SU-DHL-6 (cell line): ENCODE data around the gene HJURP.

ENCODE experiments used
- H2AFZ ChIP-seq: fragments of 200-600 bp; sonication (generic); 2 replicates; pipeline ENCODE4 v1.6.1; 2014; ENCODE audit warnings: low read depth, mild to moderate bottlenecking, moderate library complexity, mixed read lengths, antibody characterized with exemption, low read length; ENCODE audit not compliant: severe bottlenecking
- H3F3A ChIP-seq: fragments of 200-600 bp; shearing (Covaris generic); 2 replicates; pipeline ENCODE4 v1.6.0; 2016; ENCODE audit warnings: antibody characterized with exemption, mild to moderate bottlenecking; ENCODE audit not compliant: insufficient read depth
- H3K27ac ChIP-seq: fragments of 200-600 bp; sonication (generic); 2 replicates; pipeline ENCODE4 v1.5.1; 2016; ENCODE audit warnings: low read depth, mild to moderate bottlenecking, low read length, moderate library complexity, mixed read lengths
- H3K27me3 ChIP-seq: fragments of 200-600 bp; sonication (generic), shearing (Covaris generic); 2 replicates; pipeline ENCODE4 v1.6.0; 2014; ENCODE audit warnings: mild to moderate bottlenecking, low read length
- H3K36me3 ChIP-seq: fragments of 200-600 bp; sonication (generic); 2 replicates; pipeline ENCODE4 v1.6.1; 2014; ENCODE audit warnings: mild to moderate bottlenecking, low read length, mixed read lengths
- H3K4me2 ChIP-seq: fragments of 300-600, 200-600 bp; shearing (Covaris generic), sonication (generic); 2 replicates; pipeline ENCODE4 v1.6.0; 2014; ENCODE audit warnings: low read length, low read depth, mild to moderate bottlenecking; ENCODE audit not compliant: poor library complexity, severe bottlenecking
- H3K4me3 ChIP-seq: fragments of 200-600 bp; sonication (generic); 2 replicates; pipeline ENCODE4 v1.5.1; 2014; ENCODE audit warnings: antibody characterized with exemption, low read length, mild to moderate bottlenecking, mixed read lengths; ENCODE audit not compliant: insufficient read depth, poor library complexity, severe bottlenecking
- H3K79me2 ChIP-seq: fragments of 200-600 bp; sonication (generic); 2 replicates; pipeline ENCODE4 v1.6.1; 2014; ENCODE audit warnings: mild to moderate bottlenecking, low read length, moderate library complexity; ENCODE audit not compliant: insufficient read depth
- H3K9ac ChIP-seq: fragments of 200-600 bp; sonication (generic); 2 replicates; pipeline ENCODE4 v1.7.0; 2014; ENCODE audit warnings: mild to moderate bottlenecking, low read length
- H3K9me2 ChIP-seq: fragments of 200-600 bp; sonication (generic); replicated peaks from 2 replicates; pipeline ENCODE4 v1.6.1; 2014; ENCODE audit warnings: low read length; ENCODE audit not compliant: insufficient read depth
- H3K9me3 ChIP-seq: fragments of 200-600 bp; sonication (generic); 2 replicates; pipeline ENCODE4 v1.6.1; 2014; ENCODE audit warnings: low read length, mixed read lengths; ENCODE audit not compliant: insufficient read depth
- H4K20me1 ChIP-seq: fragments of 200-600 bp; sonication (generic); 2 replicates; pipeline ENCODE4 v1.6.1; 2014; ENCODE audit warnings: low read depth, mild to moderate bottlenecking, antibody characterized with exemption, low read length, moderate library complexity, mixed read lengths
- CTCF ChIP-seq: fragments of 200-600 bp; sonication (generic); IDR thresholded peaks from one replicate; pipeline ENCODE4 v1.5.1; 2017; ENCODE audit warnings: antibody characterized with exemption, mild to moderate bottlenecking, low read length, moderate library complexity; ENCODE audit not compliant: insufficient read depth, poor library complexity, severe bottlenecking
- EZH2phosphoT487 ChIP-seq: fragments of 200-600 bp; sonication (generic), shearing (Covaris generic); conservative IDR thresholded peaks from 2 replicates; pipeline ENCODE4 v1.6.1; 2018; ENCODE audit warnings: mild to moderate bottlenecking, antibody characterized with exemption, low read length, moderate library complexity, mixed read lengths

Gene HJURP

GRCh38 chr2:233822101-233822771 is 32.1 kb downstream of the HJURP start:
- TF ChIP-seq EZH2phosphoT487, result no peak
- no peak for TF ChIP-seq CTCF
- H3K36me3 ChIP-seq, result no peaks in the 10 kb centered on the region
- H3K4me2 ChIP-seq, result no peak overlapping the region
- H3K27ac ChIP-seq, result no peak overlapping the region
- no peak overlapping the region for H2AFZ ChIP-seq
- H3K79me2 ChIP-seq, result no peaks in the 10 kb centered on the region
- H3K9me3 ChIP-seq, result no peaks in the 10 kb centered on the region
- H3K27me3 ChIP-seq, result no peaks in the 10 kb centered on the region
- no peaks in the 10 kb centered on the region for H4K20me1 ChIP-seq
- H3K9me2 ChIP-seq, result no peaks in the 10 kb centered on the region
- no peak overlapping the region for H3K9ac ChIP-seq
- H3K4me3 ChIP-seq, result no peak overlapping the region
- no peaks in the 10 kb centered on the region for H3F3A ChIP-seq

- Histone ChIP-seq H3K4me3 (no peak overlapping the region), H3K9me3 (no peaks in the 10 kb centered on the region), H3F3A (no peaks in the 10 kb centered on the region), H4K20me1 (no peaks in the 10 kb centered on the region), H3K27ac (no peak overlapping the region), H3K9me2 (no peaks in the 10 kb centered on the region), H2AFZ (no peak overlapping the region), H3K79me2 (no peaks in the 10 kb centered on the region), H3K4me2 (no peak overlapping the region), H3K9ac (no peak overlapping the region), H3K27me3 (no peaks in the 10 kb centered on the region), H3K36me3 (no peaks in the 10 kb centered on the region)
- TF ChIP-seq CTCF (no peak), EZH2phosphoT487 (no peak)
Measured at GRCh38 chr2:233821709-233822100, 32.6 kb downstream of the HJURP start.

GRCh38 chr2:233821196-233821595 is 33.1 kb downstream of the HJURP start:
- Histone ChIP-seq H3K79me2 (no peaks in the 10 kb centered on the region), H3K27ac (no peak overlapping the region), H2AFZ (no peak overlapping the region), H3K9me3 (no peaks in the 10 kb centered on the region), H3K27me3 (no peaks in the 10 kb centered on the region), H3K4me3 (no peak overlapping the region), H4K20me1 (no peaks in the 10 kb centered on the region), H3K9ac (no peak overlapping the region), H3F3A (no peaks in the 10 kb centered on the region), H3K4me2 (no peak overlapping the region), H3K36me3 (no peaks in the 10 kb centered on the region), H3K9me2 (no peaks in the 10 kb centered on the region)
- TF ChIP-seq EZH2phosphoT487, result no peak

- Histone ChIP-seq H2AFZ (no peak overlapping the region), H3K4me3 (no peak overlapping the region), H3K79me2 (no peaks in the 10 kb centered on the region), H3K9me2 (no peaks in the 10 kb centered on the region), H4K20me1 (no peaks in the 10 kb centered on the region), H3K27me3 (no peaks in the 10 kb centered on the region), H3K4me2 (no peak overlapping the region), H3K36me3 (no peaks in the 10 kb centered on the region), H3K9me3 (no peaks in the 10 kb centered on the region), H3K27ac (no peak overlapping the region), H3K9ac (no peak overlapping the region), H3F3A (no peaks in the 10 kb centered on the region)
- no peak for TF ChIP-seq EZH2phosphoT487
- no peak for TF ChIP-seq CTCF
Measured at GRCh38 chr2:233820774-233821105, 33.6 kb downstream of the HJURP start.
